Colonic mucosa (tissue), 4 donors: ENCODE results near the gene FRMD3. TPM values are rescaled to one million over a fixed set of nuclear protein-coding genes. Genes with fewer than 3 reads are reported as not detected.

Experiments
- DNase-seq: peaks from one replicate; pipeline ENCODE4 v3.0.0-alpha.2; 2020
- H3K27ac ChIP-seq: fragments of 200-600 bp; one replicate; pipeline ENCODE4 v1.8.0; 2021
- H3K27me3 ChIP-seq: fragments of 200-600 bp; one replicate; pipeline ENCODE4 v1.8.0; 2021
- H3K36me3 ChIP-seq: fragments of 200-600 bp; one replicate; pipeline ENCODE4 v1.8.0; 2021
- H3K4me1 ChIP-seq: fragments of 200-600 bp; one replicate; pipeline ENCODE4 v1.8.0; 2021; ENCODE audit warnings: mild to moderate bottlenecking
- H3K4me3 ChIP-seq: fragments of 200-600 bp; one replicate; pipeline ENCODE4 v1.8.0; 2021
- H3K9ac ChIP-seq, 2 donors: one replicate each; pipeline ENCODE4 v1.7.0; 2013; ENCODE audit warnings: control low read depth in 2 of 2, low read depth in 2 of 2, low read length in 2 of 2
- H3K9me3 ChIP-seq: fragments of 200-600 bp; one replicate; pipeline ENCODE4 v1.8.0; 2021
- intact Hi-C: fragments of 100-400 bp; cut with DNase I; formaldehyde crosslinking; loops from one replicate; pipeline ENCODE4 v1.14.1; 2022
- total RNA-seq, 2 donors: library from RNA; stranded (reverse); fragmentation: NEBNext Ultra II Directional in 1 of 2; extraction: Animal tissue kit (Norgen Biotek cat#: 25700) in 1 of 2; gene quantifications; one replicate each; pipeline ENCODE4 v1.2.1, GENCODE V29; 2021
- TF ChIP-seq, protein P1 (sequence below): fragments of 200-600 bp; IDR thresholded peaks from one replicate; pipeline ENCODE4 v1.8.0; 2022; ENCODE audit warnings: antibody characterized with exemption, mild to moderate bottlenecking
- donor health status: healthy.
- donor health status: DM: no; HTN: no; CAD: no.
- donor health status: DM: no; HTN: no; CAD: no.

The FRMD3 gene
- total RNA-seq, 2 donors from 2014 or later = 14.7 to 21.3 TPM

DNA sequence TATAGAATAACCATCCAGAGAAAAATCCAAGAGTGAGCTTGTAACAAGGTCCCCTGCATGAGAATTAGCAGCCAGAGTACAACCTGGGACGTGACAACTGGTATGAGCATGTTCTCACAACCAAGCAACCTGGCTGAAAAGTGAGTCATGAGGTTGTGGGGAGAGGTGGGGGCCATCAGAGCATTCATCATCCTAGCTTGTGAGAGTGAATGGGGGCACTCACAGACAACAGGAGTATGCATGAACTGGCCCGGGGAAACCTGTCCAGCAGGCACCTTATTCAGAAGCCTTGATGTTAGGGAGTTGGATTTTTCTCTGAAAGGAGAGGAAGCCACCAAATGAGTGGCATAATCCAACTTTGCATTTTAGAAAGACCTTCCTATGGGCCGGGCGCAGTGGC is 113.0 kb downstream of the FRMD3 start:
- Histone ChIP-seq H3K9ac (no peak overlapping the region), H3K4me1 (no peaks in the 10 kb centered on the region), H3K4me3 (no peak overlapping the region), H3K9me3 (no peaks in the 10 kb centered on the region), H3K36me3 (no peaks in the 10 kb centered on the region), H3K27me3 (no peaks in the 10 kb centered on the region), H3K27ac (no peak overlapping the region)
- no peak for DNase-seq
- TF ChIP-seq, protein P1, sequence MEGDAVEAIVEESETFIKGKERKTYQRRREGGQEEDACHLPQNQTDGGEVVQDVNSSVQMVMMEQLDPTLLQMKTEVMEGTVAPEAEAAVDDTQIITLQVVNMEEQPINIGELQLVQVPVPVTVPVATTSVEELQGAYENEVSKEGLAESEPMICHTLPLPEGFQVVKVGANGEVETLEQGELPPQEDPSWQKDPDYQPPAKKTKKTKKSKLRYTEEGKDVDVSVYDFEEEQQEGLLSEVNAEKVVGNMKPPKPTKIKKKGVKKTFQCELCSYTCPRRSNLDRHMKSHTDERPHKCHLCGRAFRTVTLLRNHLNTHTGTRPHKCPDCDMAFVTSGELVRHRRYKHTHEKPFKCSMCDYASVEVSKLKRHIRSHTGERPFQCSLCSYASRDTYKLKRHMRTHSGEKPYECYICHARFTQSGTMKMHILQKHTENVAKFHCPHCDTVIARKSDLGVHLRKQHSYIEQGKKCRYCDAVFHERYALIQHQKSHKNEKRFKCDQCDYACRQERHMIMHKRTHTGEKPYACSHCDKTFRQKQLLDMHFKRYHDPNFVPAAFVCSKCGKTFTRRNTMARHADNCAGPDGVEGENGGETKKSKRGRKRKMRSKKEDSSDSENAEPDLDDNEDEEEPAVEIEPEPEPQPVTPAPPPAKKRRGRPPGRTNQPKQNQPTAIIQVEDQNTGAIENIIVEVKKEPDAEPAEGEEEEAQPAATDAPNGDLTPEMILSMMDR = no peak
- intact Hi-C loops = no loop called here

DNA sequence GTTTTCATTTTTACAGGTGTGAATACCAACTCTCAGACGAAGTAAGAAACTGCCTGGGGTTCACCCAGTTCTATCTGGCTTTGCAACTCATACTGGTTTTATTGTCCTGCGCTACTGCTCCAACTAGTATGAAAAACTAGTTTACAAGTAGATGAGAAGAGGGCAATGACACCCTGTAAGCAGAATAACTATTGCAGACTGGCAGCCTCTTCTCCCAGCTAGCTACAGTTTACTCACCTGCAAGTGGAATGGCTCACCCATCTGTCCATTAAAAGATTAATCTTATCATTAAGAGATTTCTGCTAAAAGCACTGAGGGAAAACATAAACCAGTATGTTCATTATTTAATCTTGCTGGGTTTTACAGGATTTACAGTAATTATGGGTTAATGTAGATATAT is 113.4 kb downstream of the FRMD3 start:
- Histone ChIP-seq H3K27ac (no peak overlapping the region), H3K9ac (no peak overlapping the region), H3K9me3 (no peaks in the 10 kb centered on the region), H3K4me3 (no peak overlapping the region), H3K27me3 (no peaks in the 10 kb centered on the region), H3K4me1 (no peaks in the 10 kb centered on the region), H3K36me3 (no peaks in the 10 kb centered on the region)
- intact Hi-C loops = no loop called here
- TF ChIP-seq, protein P1 = no peak
- no peak for DNase-seq

DNA sequence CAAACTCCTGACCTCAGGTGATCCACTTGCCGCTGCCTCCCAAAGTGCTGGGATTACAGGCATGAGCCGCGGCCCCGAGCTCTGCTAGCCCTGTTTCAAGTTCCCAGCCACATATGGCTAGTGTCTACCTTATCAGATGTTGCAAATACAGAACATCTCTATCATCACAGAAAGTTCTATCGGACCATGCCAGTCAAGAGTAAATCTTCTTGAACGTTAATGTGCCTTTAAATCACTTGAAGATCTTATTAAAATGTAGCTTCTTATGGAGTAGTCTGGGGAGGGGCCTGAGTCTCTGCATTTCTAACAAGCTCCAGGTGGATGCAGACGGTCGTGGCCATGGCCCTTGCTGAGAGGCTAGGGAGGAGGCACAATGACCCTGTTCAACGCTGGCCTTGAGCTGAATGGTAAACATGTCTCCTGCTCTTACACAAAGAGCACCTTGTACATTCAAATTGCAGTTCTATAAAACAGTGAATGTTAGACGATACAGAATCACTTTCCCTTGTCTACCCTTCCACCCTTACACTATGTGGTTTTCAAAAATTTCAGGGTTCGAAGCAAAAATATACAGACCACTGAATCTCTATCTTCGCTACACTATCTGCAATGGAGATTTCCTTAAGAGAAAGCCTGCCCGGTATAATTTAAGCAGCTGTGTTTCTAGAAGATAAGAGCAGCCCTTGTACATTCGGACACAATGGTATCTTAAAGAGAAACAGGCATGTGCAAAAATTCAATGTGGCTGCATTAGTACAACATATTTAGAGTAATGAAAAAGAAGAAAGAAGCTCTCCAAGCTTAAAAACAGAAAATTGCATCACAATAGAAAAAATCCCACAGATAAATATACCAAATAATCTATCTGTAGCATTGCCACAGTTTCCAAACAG is 114.1 kb downstream of the FRMD3 start:
- Histone ChIP-seq H3K9ac (no peak overlapping the region), H3K36me3 (no peaks in the 10 kb centered on the region), H3K9me3 (no peaks in the 10 kb centered on the region), H3K4me1 (no peaks in the 10 kb centered on the region), H3K27me3 (no peaks in the 10 kb centered on the region), H3K27ac (no peak overlapping the region), H3K4me3 (no peak overlapping the region)
- TF ChIP-seq, protein P1 = no peak
- intact Hi-C loops = no loop called here
- no peak for DNase-seq

DNA sequence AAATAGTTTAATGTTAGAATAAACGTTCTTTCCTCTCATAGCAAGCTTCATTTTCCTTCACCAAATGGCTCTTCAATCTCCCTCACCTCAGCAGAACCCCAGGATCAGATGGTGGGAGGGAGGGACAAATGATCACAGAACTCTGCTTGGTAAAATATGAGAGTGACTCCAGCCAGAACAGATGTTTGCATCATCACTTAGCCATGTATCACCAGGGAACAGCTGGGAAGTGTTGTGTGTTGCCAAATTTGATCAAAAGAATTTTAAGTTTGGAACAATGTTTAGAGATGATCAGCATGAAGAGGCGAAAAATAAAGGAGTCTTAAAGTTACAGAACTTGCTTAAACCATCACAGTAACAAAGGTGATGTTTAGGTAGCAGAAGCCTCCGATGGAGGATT is 115.7 kb downstream of the FRMD3 start:
- TF ChIP-seq, protein P1 = no peak
- Histone ChIP-seq H3K4me1 (no peaks in the 10 kb centered on the region), H3K9me3 (no peaks in the 10 kb centered on the region), H3K36me3 (no peaks in the 10 kb centered on the region), H3K27me3 (no peaks in the 10 kb centered on the region), H3K4me3 (no peak overlapping the region), H3K9ac (no peak overlapping the region), H3K27ac (no peak overlapping the region)
- no peak for DNase-seq
- intact Hi-C loops = no loop called here

DNA sequence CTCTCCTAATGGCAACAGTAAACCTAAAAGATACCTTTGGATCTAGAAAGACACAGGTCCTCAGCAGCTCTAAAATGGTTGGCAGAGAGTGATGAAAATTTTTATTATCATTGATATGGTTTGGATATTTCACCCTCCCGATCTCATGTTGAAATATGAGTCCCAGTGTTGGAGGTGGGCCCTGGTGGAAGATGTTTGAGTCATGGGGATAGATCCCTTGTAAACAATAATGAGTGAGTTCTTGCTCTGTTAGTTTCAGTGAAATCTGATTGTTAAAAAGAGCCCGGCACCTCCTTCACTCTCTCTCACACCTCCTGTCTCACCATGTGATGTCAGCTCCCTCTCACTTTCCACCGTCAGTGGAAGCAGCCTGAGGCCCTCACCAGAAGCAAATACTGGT is 117.7 kb downstream of the FRMD3 start:
- TF ChIP-seq, protein P1 = no peak
- H3K9ac ChIP-seq = no peak overlapping the region
- H3K36me3 ChIP-seq = no peaks in the 10 kb centered on the region
- DNase-seq = no peak
- H3K4me3 ChIP-seq = no peak overlapping the region
- H3K9me3 ChIP-seq = no peaks in the 10 kb centered on the region
- no peak overlapping the region for H3K27ac ChIP-seq
- no peaks in the 10 kb centered on the region for H3K27me3 ChIP-seq
- H3K4me1 ChIP-seq = no peaks in the 10 kb centered on the region
- intact Hi-C loops = no loop called here
